Thyroid gland (tissue), 4 donors: ENCODE measurements around the gene PPP1R9A.

Source experiments
- POLR2A ChIP-seq, 2 donors: fragments of 450-650 bp; IDR thresholded peaks; one replicate each; pipeline ENCODE4 v1.6.1; 2017; ENCODE audit warnings: antibody characterized with exemption in 2 of 2, mild to moderate bottlenecking in 2 of 2, moderate library complexity in 1 of 2
- TF ChIP-seq, protein P1 (sequence below), 6 experiments: fragments of 200-600 bp in 3 of 6; fragments of 450-650 bp in 3 of 6; sonication (generic) in 3 of 6; IDR thresholded peaks; one replicate each; pipeline ENCODE4 v1.5.1; 2016 to 2019; ENCODE audit warnings: antibody characterized with exemption in 6 of 6, mild to moderate bottlenecking in 2 of 6, inconsistent platforms in 1 of 6, moderate library complexity in 1 of 6

GRCh38 chr7:95338832-95339231, 431.4 kb downstream of the PPP1R9A start:
- TF ChIP-seq, protein P1, sequence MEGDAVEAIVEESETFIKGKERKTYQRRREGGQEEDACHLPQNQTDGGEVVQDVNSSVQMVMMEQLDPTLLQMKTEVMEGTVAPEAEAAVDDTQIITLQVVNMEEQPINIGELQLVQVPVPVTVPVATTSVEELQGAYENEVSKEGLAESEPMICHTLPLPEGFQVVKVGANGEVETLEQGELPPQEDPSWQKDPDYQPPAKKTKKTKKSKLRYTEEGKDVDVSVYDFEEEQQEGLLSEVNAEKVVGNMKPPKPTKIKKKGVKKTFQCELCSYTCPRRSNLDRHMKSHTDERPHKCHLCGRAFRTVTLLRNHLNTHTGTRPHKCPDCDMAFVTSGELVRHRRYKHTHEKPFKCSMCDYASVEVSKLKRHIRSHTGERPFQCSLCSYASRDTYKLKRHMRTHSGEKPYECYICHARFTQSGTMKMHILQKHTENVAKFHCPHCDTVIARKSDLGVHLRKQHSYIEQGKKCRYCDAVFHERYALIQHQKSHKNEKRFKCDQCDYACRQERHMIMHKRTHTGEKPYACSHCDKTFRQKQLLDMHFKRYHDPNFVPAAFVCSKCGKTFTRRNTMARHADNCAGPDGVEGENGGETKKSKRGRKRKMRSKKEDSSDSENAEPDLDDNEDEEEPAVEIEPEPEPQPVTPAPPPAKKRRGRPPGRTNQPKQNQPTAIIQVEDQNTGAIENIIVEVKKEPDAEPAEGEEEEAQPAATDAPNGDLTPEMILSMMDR (IDR thresholded peaks at IDR 0.05) = no peak
- TF ChIP-seq POLR2A (IDR thresholded peaks at IDR 0.05) = no peak
